Panc1 (cell line): ENCODE results near the gene STK24. TPM values are rescaled to one million over a fixed set of nuclear protein-coding genes. Genes with fewer than 3 reads are reported as not detected.

Experiments used
- ATAC-seq: fragments of 200-7000 bp; cut with Tn5 transposase; 2 replicates; pipeline ENCODE4 v1.9.1; 2020; ENCODE audit warnings: mild to moderate bottlenecking, moderate library complexity
- BruUV-seq: library from RNA; stranded (reverse); fragments of 400-500 nt; replicated peaks from 2 replicates; lab custom pipeline; 2021; lab: Mats Ljungman, UMichigan
- CTCF ChIA-PET: fragments of 300-600 bp; sonication (Branson Sonifier 250); formaldehyde crosslinking; loops from one replicate; lab custom pipeline; 2022; ENCODE audit warnings: antibody characterized with exemption; lab: Charles Lee
- POLR2A ChIA-PET: fragments of 300-600 bp; sonication (Branson Sonifier 250); formaldehyde crosslinking; loops from one replicate; lab custom pipeline; 2022; ENCODE audit warnings: antibody characterized with exemption; lab: Charles Lee
- DNase-seq: peaks from one replicate; pipeline ENCODE4 v3.0.0-alpha.2; 2010; ENCODE audit warnings: low read depth, low spot score
- H3K27ac ChIP-seq: 2 replicates; pipeline ENCODE4 v1.5.1; 2011; ENCODE audit warnings: mild to moderate bottlenecking, low read length, inconsistent platforms
- H3K27me3 ChIP-seq: fragments of 200-500 bp; sonication (Bioruptor generic); 2 replicates; pipeline ENCODE4 v1.6.0; 2014; ENCODE audit warnings: low read length, inconsistent platforms; ENCODE audit not compliant: control insufficient read depth, insufficient read depth
- H3K36me3 ChIP-seq: fragments of 200-500 bp; sonication (Bioruptor generic); 2 replicates; pipeline ENCODE4 v1.5.1; 2014; ENCODE audit warnings: inconsistent platforms, mild to moderate bottlenecking, low read length, moderate library complexity; ENCODE audit not compliant: control insufficient read depth, insufficient read depth
- H3K4me1 ChIP-seq: 2 replicates; pipeline ENCODE4 v1.5.1; 2011; ENCODE audit warnings: inconsistent platforms, mild to moderate bottlenecking, low read length, moderate library complexity; ENCODE audit not compliant: control insufficient read depth, insufficient read depth
- H3K4me3 ChIP-seq, 2 experiments: 2 replicates each; pipeline ENCODE4 v1.5.1; 2011 to 2012; ENCODE audit warnings: low read depth in 2 of 2, low read length in 2 of 2, mild to moderate bottlenecking in 2 of 2, inconsistent platforms in 1 of 2, moderate library complexity in 1 of 2
- H3K9me3 ChIP-seq: fragments of 200-500 bp; sonication (Bioruptor generic); 2 replicates; pipeline ENCODE4 v1.5.1; 2014; ENCODE audit warnings: low read depth, mild to moderate bottlenecking, inconsistent platforms, low read length, moderate library complexity; ENCODE audit not compliant: control insufficient read depth, insufficient read depth
- POLR2AphosphoS5 ChIP-seq: IDR thresholded peaks from 2 replicates; pipeline ENCODE4 v1.6.1; 2012; ENCODE audit warnings: mild to moderate bottlenecking, low read depth, low read length, moderate library complexity
- SIN3A ChIP-seq: IDR thresholded peaks from 2 replicates; pipeline ENCODE4 v1.6.1; 2012; ENCODE audit warnings: low read depth, mild to moderate bottlenecking, low read length, moderate library complexity, borderline replicate concordance; ENCODE audit not compliant: insufficient read depth
- TCF7L2 ChIP-seq: IDR thresholded peaks from 2 replicates; pipeline ENCODE4 v1.6.1; 2011; ENCODE audit warnings: mild to moderate bottlenecking, low read depth, low read length, inconsistent platforms
- in situ Hi-C: cut with HindIII; loops from 2 replicates; pipeline ENCODE4 v1.10.0; 2016; ENCODE audit warnings: low sequenced_read_pairs, low pct_unique_long_range_greater_than_20kb
- intact Hi-C: fragments of 100-400 bp; cut with micrococcal nuclease; formaldehyde crosslinking; loops from one replicate; pipeline ENCODE4 v1.10.0; 2022; ENCODE audit not compliant: unreplicated experiment
- total RNA-seq: library from RNA; stranded (reverse); gene quantifications from one replicate; pipeline ENCODE4 v1.2.1, GENCODE V29; 2021; ENCODE audit not compliant: unreplicated experiment
- TF ChIP-seq, protein P1 (sequence below): fragments of 450-650 bp; IDR thresholded peaks from 2 replicates; pipeline ENCODE4 v1.5.1; 2017; ENCODE audit warnings: mild to moderate bottlenecking
- TF ChIP-seq, protein P2 (sequence below), 2 experiments: IDR thresholded peaks; 2 replicates each; pipeline ENCODE4 v1.6.1; 2011 to 2012; ENCODE audit warnings: low read depth in 2 of 2, control low read depth in 1 of 2, low read length in 1 of 2, mild to moderate bottlenecking in 1 of 2, moderate library complexity in 1 of 2; ENCODE audit not compliant: insufficient read depth in 1 of 2

The STK24 gene
- total RNA-seq, 1 experiment from 2014 or later = 57.3 TPM

GRCh38 chr13:98467263-98467985 lies 109.5 kb downstream of the STK24 start:
- H3K9me3 ChIP-seq = no peaks in the 10 kb centered on the region

DNA sequence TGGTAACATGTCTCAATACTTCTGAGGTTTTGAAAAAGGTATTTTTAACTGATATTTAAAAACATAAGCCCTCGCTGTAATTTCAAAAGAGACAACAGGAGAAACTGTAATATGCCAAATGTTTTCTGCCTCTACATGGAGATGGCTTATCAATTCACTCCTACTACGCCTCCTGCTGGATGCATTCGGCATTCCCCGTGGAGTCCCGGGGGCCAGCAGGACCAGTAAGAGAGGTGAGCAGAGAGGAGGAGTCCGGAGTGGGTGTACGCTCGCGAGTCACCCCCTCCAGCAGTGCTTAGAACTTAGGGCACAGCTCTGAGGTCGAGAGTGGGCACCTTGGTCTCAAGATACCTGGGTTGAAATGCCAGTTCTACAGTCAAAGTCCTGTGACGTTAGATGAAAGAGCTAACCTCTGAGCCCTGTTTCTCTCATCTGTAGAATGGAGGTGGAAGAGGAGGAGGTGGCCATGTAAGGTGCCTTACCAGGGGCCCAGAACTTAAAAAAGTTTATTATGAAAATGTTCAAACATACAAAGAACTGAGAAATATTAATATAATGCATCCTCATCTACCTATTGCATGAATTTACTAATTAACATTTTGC lies 110.2 kb downstream of the STK24 start:
- no TSS peak for BruUV-seq
- Histone ChIP-seq H3K9me3 (no peaks in the 10 kb centered on the region), H3K4me3 (no peak overlapping the region), H3K36me3 (no peaks in the 10 kb centered on the region), H3K27me3 (no peaks in the 10 kb centered on the region), H3K4me1 (no peaks in the 10 kb centered on the region), H3K27ac (no peak overlapping the region)
- POLR2A ChIA-PET = no interaction called here
- intact Hi-C loops (no loop called here), in situ Hi-C loops (no loop called here)
- DNase-seq (no peak), ATAC-seq (peak; percentile 66)
- TF ChIP-seq, protein P1, sequence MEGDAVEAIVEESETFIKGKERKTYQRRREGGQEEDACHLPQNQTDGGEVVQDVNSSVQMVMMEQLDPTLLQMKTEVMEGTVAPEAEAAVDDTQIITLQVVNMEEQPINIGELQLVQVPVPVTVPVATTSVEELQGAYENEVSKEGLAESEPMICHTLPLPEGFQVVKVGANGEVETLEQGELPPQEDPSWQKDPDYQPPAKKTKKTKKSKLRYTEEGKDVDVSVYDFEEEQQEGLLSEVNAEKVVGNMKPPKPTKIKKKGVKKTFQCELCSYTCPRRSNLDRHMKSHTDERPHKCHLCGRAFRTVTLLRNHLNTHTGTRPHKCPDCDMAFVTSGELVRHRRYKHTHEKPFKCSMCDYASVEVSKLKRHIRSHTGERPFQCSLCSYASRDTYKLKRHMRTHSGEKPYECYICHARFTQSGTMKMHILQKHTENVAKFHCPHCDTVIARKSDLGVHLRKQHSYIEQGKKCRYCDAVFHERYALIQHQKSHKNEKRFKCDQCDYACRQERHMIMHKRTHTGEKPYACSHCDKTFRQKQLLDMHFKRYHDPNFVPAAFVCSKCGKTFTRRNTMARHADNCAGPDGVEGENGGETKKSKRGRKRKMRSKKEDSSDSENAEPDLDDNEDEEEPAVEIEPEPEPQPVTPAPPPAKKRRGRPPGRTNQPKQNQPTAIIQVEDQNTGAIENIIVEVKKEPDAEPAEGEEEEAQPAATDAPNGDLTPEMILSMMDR = peak; percentile 68
- TF ChIP-seq SIN3A = no peak
- CTCF ChIA-PET = no interaction called here

More at GRCh38 chr13:98467263-98467985, 109.5 kb downstream of the STK24 start:
- DNase-seq = no peak
- in situ Hi-C loops = no loop called here
- Histone ChIP-seq H3K27ac (no peak overlapping the region), H3K27me3 (no peaks in the 10 kb centered on the region), H3K4me3 (no peak overlapping the region), H3K4me1 (no peaks in the 10 kb centered on the region), H3K36me3 (no peaks in the 10 kb centered on the region)
- POLR2A ChIA-PET = no interaction called here
- intact Hi-C loops = no loop called here
- no TSS peak for BruUV-seq
- no peak for TF ChIP-seq POLR2AphosphoS5
- TF ChIP-seq, protein P1 = no peak
- TF ChIP-seq TCF7L2 = no peak
- CTCF ChIA-PET = no interaction called here
- ATAC-seq = no peak

- ATAC-seq = no peak
- Histone ChIP-seq H3K27ac (no peak overlapping the region), H3K36me3 (no peaks in the 10 kb centered on the region), H3K4me3 (no peak overlapping the region), H3K4me1 (no peaks in the 10 kb centered on the region), H3K9me3 (no peaks in the 10 kb centered on the region), H3K27me3 (no peaks in the 10 kb centered on the region)
- CTCF ChIA-PET = no interaction called here
- DNase-seq = no peak
- in situ Hi-C loops = no loop called here
- no peak for TF ChIP-seq POLR2AphosphoS5
- TF ChIP-seq SIN3A = no peak
- TF ChIP-seq, protein P2, sequence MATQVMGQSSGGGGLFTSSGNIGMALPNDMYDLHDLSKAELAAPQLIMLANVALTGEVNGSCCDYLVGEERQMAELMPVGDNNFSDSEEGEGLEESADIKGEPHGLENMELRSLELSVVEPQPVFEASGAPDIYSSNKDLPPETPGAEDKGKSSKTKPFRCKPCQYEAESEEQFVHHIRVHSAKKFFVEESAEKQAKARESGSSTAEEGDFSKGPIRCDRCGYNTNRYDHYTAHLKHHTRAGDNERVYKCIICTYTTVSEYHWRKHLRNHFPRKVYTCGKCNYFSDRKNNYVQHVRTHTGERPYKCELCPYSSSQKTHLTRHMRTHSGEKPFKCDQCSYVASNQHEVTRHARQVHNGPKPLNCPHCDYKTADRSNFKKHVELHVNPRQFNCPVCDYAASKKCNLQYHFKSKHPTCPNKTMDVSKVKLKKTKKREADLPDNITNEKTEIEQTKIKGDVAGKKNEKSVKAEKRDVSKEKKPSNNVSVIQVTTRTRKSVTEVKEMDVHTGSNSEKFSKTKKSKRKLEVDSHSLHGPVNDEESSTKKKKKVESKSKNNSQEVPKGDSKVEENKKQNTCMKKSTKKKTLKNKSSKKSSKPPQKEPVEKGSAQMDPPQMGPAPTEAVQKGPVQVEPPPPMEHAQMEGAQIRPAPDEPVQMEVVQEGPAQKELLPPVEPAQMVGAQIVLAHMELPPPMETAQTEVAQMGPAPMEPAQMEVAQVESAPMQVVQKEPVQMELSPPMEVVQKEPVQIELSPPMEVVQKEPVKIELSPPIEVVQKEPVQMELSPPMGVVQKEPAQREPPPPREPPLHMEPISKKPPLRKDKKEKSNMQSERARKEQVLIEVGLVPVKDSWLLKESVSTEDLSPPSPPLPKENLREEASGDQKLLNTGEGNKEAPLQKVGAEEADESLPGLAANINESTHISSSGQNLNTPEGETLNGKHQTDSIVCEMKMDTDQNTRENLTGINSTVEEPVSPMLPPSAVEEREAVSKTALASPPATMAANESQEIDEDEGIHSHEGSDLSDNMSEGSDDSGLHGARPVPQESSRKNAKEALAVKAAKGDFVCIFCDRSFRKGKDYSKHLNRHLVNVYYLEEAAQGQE (IDR thresholded peaks at IDR 0.05; ENCODE audit: insufficient read depth in 1 of 2, low read depth in 2 of 2, low read length in 1 of 2) = no peak
- TF ChIP-seq, protein P1 = no peak
- TF ChIP-seq TCF7L2 = no peak
- BruUV-seq = no TSS peak
- POLR2A ChIA-PET = no interaction called here
- intact Hi-C loops = no loop called here
These were observed 114.0 kb downstream of the STK24 start for GRCh38 chr13:98462946-98463345.
